ENCODE measurements around the gene MRPL49.

DNA sequence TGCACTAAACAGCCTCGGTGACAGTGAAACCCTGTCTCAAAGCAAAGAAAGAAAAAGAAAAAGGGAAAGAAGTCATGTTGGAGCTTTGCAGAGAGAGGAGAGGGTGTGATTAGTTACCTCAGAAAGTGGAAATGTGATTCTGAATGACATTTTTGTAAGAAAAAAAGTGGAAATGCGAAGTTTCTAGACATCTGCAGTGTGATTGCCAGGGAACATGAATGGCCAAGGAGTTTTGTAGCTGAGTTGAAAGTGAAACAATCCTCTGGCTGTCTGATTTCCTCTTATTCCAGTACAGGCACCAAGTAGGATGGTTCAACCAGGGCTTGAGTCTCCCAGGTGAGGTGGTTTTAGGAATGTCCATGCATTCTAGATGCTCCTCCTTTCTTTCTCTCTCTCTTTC lies 30.0 kb downstream of the MRPL49 start:
- TF ChIP-seq EZH2 (IDR thresholded peaks at IDR 0.05; ENCODE audit: borderline replicate concordance, insufficient read depth, low read length, poor library complexity, severe bottlenecking) (no peak), RAD21 (conservative IDR thresholded peaks at IDR 0.05) (no peak)
- TF ChIP-seq, protein P1, sequence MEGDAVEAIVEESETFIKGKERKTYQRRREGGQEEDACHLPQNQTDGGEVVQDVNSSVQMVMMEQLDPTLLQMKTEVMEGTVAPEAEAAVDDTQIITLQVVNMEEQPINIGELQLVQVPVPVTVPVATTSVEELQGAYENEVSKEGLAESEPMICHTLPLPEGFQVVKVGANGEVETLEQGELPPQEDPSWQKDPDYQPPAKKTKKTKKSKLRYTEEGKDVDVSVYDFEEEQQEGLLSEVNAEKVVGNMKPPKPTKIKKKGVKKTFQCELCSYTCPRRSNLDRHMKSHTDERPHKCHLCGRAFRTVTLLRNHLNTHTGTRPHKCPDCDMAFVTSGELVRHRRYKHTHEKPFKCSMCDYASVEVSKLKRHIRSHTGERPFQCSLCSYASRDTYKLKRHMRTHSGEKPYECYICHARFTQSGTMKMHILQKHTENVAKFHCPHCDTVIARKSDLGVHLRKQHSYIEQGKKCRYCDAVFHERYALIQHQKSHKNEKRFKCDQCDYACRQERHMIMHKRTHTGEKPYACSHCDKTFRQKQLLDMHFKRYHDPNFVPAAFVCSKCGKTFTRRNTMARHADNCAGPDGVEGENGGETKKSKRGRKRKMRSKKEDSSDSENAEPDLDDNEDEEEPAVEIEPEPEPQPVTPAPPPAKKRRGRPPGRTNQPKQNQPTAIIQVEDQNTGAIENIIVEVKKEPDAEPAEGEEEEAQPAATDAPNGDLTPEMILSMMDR (IDR thresholded peaks at IDR 0.05; ENCODE audit: poor library complexity, severe bottlenecking) = no peak
